ENCODE results near the gene TMEM141.
A peak's percentile ranks its signal among the peaks of the same experiment; 100 is the strongest.
"Not testable (repeated sequence)": the region's sequence is repeated elsewhere in the genome, so short reads cannot be mapped to it uniquely, and the experiment has no call there.

Gene TMEM141

DNA sequence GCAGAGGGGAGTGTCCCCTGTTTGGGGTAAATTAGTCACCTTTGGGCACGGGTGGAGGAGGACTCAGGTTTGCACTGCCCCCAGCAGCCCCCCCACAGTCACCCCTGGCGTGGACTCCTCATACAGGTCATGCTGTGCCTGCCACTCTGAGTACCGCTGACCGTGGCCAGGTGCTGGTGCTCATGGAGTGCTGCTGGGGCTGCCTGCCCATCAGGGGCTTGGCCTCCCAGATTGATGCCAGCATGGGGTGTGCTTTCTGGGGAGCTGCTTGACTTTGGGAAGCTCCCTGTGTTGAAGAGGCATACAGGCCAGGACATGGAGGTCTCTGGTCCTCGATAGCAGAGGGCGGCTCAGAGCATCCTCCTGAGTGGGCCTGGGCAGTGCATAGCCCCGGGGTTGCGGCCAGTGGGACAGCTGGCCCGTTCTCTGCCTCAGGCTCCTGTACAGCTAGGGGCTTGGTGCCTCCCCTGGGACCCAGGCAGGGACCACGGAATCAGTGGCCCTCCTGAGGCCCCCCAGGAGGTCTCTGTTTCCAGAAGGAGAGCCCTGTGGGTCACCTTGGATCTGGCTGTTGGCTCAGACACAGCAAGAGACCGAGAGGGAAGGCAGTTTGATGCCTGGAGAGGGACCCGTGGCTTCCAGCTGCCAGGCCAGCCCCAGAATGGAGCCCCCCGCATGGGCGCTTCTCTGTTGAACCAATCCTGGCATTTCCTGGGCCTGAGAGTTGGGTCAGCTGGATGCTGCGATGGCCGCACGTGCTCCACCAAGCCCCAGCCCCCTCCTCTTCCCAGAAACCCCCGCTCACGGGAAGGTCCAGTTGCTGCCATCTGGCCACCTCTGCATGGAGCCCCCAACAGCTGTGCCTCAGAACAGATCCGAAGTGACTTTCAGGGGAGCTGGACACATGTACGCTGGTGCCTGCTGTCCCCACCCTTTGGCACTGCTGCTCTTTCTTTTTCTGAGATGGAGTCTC is 45.1 kb downstream of the TMEM141 start:
- DNase-seq, result no peak

DNA sequence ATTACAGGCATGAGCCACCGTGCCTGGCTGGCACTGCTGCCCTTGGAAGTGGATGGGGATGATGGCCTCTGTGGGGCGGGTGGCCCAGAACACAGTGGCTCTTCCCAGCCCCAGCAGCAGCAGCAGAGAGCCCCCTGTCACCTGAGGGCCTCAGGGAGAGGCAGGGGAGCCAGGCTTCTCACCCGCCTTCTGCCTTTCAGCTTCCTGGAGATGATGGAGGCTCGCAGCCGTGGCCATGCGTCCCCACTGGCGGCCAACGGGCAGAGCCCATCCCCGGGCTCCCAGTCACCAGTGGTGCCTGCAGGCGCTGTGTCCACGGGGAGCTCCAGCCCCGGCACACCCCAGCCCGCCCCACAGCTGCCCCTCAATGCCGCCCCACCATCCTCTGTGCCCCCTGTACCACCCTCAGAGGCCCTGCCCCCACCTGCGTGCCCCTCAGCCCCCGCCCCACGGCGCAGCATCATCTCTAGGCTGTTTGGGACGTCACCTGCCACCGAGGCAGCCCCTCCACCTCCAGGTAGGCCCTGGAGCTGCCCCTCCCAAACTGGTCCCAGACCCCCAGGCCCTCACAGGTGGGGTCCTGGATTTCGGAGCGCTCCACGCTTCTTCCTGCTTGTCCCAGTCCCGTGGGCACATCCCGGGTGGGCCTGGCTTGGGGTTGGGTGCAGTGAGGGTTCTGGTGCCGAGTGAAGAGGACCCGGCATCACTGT is 46.2 kb downstream of the TMEM141 start:
- no peak for DNase-seq

DNA sequence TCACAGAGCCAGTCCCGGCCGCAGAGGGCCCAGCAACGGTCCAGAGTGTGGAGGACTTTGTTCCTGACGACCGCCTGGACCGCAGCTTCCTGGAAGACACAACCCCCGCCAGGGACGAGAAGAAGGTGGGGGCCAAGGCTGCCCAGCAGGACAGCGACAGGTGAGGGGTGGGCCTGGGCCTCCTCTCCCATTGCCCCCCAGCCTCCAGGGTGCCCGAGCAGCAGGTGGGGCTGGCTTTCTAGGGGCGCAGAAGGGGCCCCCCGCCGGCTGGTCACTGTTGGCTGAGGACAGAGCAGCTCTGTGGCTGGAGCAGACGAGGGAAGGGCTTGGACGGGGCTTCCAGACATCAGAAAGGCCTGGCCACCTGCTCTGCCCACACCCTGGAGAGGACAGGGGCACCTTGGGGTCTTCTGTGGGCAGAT is 46.7 kb downstream of the TMEM141 start:
- not testable (repeated sequence) for DNase-seq

DNA sequence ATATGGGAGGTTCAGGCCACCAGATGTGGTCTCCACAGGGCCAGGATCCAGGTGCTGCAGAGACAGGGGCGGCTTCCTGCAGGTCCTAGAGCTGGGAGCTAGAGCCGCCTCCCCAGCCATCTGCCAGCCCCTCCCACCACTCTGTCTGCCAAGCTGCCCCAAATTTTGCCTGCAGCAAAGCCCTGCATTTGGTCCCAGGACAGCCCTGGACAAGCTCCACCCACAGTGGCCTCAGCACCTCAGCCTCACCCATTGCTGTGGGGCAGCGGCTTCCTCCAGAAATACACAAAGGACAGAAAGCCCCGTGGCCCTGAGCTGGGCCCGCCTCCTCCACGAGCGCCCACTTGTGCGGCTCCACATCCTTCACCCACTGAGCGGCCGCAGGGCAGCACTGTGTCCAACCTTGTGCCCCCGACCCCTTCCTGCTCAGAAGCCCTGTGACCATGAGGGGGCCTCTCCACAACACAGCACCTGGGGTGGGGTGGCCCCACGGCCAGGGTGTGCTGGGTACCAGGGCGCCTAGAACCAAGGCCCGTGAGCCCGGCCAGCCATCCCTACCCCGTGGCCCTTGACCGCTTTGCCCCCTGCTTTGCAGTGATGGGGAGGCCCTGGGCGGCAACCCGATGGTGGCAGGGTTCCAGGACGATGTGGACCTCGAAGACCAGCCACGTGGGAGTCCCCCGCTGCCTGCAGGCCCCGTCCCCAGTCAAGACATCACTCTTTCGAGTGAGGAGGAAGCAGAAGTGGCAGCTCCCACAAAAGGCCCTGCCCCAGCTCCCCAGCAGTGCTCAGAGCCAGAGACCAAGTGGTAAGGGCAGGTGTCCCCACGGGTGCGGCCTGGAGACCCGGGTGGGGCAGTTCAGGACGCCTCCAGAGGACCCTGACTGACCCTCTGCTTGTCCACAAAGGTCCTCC is 47.4 kb downstream of the TMEM141 start:
- DNase-seq, result no peak

DNA sequence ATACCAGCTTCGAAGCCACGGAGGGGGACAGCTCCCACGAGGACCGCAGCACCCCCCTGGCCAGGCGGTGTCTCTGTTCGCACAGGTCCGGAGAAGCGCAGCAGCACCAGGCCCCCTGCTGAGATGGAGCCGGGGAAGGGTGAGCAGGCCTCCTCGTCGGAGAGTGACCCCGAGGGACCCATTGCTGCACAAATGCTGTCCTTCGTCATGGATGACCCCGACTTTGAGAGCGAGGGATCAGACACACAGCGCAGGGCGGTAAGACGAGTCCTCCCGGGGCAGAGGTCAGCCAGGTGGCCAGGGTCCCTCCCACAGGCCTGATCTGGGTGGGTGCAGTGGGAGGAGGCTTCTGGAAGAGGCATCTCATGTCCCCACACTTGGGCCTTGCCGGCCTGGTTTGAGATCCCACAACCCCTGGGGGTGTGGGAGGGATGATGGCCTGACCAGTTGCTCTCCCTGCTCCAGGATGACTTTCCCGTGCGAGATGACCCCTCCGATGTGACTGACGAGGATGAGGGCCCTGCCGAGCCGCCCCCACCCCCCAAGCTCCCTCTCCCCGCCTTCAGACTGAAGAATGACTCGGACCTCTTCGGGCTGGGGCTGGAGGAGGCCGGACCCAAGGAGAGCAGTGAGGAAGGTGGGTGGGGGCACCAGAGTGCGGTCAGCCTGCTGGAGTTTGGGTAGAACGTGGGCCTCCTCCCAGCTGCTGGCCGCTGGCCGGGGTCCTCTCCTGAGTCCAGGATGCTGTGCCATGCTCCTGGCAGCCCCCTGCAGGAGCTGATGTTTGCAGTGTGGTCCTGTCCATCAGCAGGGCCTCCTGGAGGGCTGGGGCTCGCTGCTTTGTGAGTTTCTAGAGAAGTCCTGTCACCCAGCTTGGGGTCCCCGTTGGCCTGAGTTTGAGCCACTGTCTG is 48.3 kb downstream of the TMEM141 start:
- DNase-seq, result no peak

DNA sequence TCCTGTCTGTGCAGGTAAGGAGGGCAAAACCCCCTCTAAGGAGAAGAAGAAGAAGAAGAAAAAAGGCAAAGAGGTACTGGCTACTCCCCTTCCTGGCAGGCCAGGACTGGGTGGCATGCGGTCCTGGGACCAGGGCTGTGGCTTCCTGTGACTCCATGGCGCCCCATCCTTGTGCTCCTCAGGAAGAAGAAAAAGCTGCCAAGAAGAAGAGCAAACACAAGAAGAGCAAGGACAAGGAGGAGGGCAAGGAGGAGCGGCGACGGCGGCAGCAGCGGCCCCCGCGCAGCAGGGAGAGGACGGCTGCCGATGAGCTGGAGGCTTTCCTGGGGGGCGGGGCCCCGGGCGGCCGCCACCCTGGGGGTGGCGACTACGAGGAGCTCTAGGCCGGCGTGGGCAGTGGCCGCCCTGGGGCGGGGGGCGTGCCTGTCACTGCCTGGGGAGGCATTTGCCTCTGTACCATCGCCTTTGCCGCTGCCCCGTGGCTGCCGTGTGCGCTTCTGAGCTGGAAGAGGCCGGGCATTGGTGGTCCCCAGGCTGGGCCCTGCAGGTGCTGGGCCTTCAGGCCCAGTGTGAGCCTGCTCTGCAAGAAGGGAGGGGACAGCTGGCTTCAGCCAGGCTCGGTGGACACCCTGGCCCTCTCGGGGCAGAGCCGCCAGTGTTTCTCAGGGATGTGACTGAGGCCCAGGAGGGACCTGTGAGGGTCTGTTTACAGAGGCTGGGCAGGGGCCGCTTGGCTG is 49.2 kb downstream of the TMEM141 start:
- peak; percentile 20 for DNase-seq

DNA sequence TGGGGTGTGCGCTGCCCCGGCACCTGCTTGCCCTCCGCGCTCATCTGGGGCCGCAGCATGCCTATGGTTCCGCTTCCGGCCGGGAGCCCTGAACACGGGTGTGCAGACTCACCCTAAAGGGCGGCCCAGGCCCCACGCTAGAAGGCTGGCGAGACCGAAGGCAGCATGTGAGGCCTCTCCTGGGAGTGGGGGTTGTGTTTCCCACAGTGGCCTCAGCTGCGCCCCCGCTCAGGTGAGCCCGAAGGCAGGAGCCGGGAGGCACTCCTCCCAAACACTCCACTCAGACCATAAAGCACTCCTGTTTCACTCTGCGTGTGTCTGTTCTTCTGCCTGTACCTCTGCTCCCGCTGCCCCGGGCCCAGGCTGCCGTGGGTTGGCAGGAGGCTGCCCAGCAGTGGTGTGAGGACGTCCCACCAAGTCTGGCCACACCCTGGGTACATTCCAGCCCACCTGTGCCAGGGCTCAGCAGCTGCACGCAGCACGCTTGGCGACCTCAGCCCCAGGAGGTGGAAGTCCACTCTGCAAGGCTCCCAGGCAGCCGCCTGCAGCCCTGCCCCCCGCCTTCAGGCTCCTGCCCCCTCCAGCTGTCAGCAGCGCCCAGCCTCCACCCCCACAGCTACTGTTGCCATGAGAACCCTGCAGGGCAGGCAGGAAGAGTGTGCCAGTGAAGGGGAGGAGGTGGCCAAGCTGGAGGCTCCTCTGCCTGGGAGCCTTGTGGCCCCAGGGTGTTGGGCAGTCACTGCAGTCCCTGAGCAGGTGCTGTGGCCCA is 49.9 kb downstream of the TMEM141 start:
- peak; percentile 71 for DNase-seq

DNA sequence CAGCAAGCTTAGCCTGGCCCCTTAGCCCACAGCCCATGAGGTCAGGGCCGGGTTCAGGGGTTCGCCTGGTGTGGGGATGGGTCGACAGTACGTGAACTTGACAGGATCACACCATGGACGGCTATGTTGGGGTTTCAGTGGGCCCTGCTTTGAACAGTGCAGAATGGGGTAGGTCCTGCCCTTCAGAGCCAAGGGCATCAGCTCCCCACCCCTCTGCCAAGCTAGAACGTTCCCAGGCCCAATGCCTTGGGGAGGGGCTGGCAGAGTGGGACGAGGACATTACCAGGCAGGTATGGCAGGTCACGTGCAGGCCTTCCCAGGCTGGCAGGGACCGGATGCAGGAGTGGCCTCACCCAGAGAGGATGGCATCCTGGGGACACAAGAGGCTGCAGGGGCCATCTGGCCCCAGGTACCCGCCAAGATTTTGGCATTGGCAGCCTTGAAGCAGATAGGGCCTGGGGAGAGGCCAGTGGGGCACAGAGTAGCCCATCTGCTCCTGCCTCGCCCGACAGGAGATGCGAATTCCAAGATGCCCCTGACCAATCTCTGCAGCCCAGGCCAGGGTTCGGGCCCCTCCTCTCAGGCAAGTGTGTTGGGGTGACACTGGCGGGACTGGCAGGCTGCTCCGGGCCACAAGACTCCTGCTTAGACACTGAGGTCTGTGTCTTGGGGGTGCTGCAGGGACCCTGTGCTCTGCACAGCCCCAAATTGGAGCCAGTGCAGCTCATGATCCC is 50.7 kb downstream of the TMEM141 start:
- not testable (repeated sequence) for DNase-seq

DNA sequence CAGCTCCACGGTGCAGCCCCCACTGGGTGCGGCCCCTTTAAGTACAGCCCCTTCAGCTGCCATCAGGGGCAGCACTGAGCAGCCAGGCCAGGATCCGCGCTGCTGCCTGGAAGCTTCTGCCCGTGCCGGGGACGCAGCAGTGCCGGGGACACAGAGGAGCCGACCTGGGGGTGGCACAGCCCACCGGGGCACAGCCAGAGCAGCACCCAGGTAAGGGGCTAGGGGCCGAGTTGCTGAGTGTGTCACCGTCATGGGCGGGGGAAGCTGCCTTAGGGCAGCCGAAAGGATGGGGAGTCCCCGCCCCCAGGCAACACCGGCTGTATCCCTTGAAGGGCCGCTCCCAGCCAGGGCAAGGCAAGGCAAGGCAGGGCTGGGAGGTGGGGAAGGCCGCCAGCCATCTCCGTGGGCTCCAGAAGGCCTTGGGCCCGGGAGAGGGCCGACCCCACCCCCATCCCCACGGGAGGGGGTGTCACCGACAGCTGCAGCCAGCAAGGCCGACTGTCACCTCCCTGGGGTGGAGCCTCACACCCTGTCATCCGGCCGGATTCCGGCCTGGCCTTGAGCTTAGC is 51.3 kb downstream of the TMEM141 start, which contains the start of gene AJM1:
AJM1 (plus strand) TSS at position 99 of the 569 bp plus-strand sequence. CDS start 1,937 bp downstream, outside the sequence.
- DNase-seq, result peak; percentile 92

Data from hematopoietic multipotent progenitor cell treated with erythropoietin and hydrocortisone succinate and interleukin-3 and kit ligand, for 4 days (in vitro differentiated cells).